Breast epithelium (tissue), 4 donors: Measurements from ENCODE around the gene PDP2. TPM values are rescaled to one million over a fixed set of nuclear protein-coding genes. Genes with fewer than 3 reads are reported as not detected.

Experiments used
- DNase-seq, 2 donors: peaks; one replicate each; pipeline ENCODE4 v3.0.0-alpha.2; 2019; ENCODE audit warnings: low spot score in 2 of 2
- H3K27ac ChIP-seq, 2 donors: fragments of 200-600 bp; sonication (generic) in 1 of 2; one replicate each; pipeline ENCODE4 v1.5.1; 2016 to 2019; ENCODE audit warnings: mild to moderate bottlenecking in 1 of 2
- H3K27me3 ChIP-seq, 2 donors: fragments of 200-600 bp; sonication (generic) in 1 of 2; one replicate each; pipeline versions ENCODE4 v1.5.1 to v1.6.0; 2017 to 2019; ENCODE audit warnings: control low read depth in 1 of 2, mild to moderate bottlenecking in 1 of 2
- H3K36me3 ChIP-seq: fragments of 200-600 bp; one replicate; pipeline ENCODE4 v1.5.1; 2019
- H3K4me1 ChIP-seq, 2 donors: fragments of 200-600 bp; sonication (generic); one replicate each; pipeline ENCODE4 v1.5.1; 2016 to 2019; ENCODE audit warnings: control low read depth in 1 of 2
- H3K4me3 ChIP-seq, 3 donors: fragments of 200-600 bp; sonication (generic); 1 replicate in 2 of 3; 2 replicates in 1 of 3; pipeline ENCODE4 v1.5.1; 2016 to 2019; ENCODE audit warnings: mild to moderate bottlenecking in 3 of 3, moderate library complexity in 2 of 3
- H3K9me3 ChIP-seq, 2 donors: fragments of 200-600 bp; sonication (generic) in 1 of 2; one replicate each; pipeline ENCODE4 v1.5.1; 2016 to 2019; ENCODE audit warnings: control low read depth in 1 of 2
- CTCF ChIP-seq, 3 donors: fragments of 450-650 bp; IDR thresholded peaks; one replicate each; pipeline ENCODE4 v1.5.1; 2016 to 2017; ENCODE audit warnings: antibody characterized with exemption in 3 of 3, mild to moderate bottlenecking in 3 of 3, moderate library complexity in 3 of 3
- POLR2A ChIP-seq: fragments of 450-650 bp; IDR thresholded peaks from one replicate; pipeline ENCODE4 v1.6.1; 2016; ENCODE audit warnings: antibody characterized with exemption, mild to moderate bottlenecking, moderate library complexity
- POLR2AphosphoS5 ChIP-seq, 3 donors: sonication (generic); formaldehyde crosslinking; IDR thresholded peaks; one replicate each; pipeline ENCODE4 v1.6.1; 2017; ENCODE audit warnings: antibody characterized with exemption in 3 of 3
- intact Hi-C: fragments of 100-400 bp; cut with DNase I; formaldehyde crosslinking; loops from one replicate; pipeline ENCODE4 v1.15.1; 2023; ENCODE audit warnings: low total_unique reads
- total RNA-seq, 3 donors: library from RNA; depleted of rRNA; stranded (reverse); fragments of >200 nt; gene quantifications; one replicate each; pipeline ENCODE4 v1.1.0, GENCODE V29; 2016

The PDP2 gene
- total RNA-seq, 3 donors from 2014 or later: 8.8 to 18.6 (median 9.4) TPM

DNA sequence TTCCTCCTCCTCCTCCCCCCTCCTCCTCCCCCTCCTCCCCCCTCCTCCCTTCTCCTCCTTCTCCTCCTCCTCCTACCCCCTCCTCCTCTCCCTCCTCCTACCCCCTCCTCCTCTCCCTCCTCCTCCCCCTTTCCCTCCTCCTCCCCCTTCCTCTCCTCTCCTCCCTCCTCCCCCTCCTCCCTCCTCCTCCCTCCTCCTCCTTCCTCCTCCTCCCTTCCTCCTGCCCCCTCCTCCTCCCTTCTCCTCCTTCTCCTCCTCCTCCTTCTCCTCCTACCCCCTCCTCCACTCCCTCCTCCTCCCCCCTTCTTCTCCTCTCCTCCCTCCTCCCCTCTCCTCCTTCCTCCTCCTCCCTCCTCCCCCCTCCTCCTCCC, 6.6 kb upstream of the PDP2 start:
- no peaks in the 10 kb centered on the region for H3K9me3 ChIP-seq
- no peaks in the 10 kb centered on the region for H3K4me1 ChIP-seq
- H3K36me3 ChIP-seq: no peaks in the 10 kb centered on the region
- H3K27me3 ChIP-seq: no peaks in the 10 kb centered on the region
- peak overlapping the region in 1 of 3 donors; percentile 56 for H3K4me3 ChIP-seq
- peak overlapping the region; percentile 46 to 79 for H3K27ac ChIP-seq
- no peak for DNase-seq
- TF ChIP-seq CTCF (IDR thresholded peaks at IDR 0.05) (no peak), POLR2AphosphoS5 (IDR thresholded peaks at IDR 0.05) (no peak), POLR2A (no peak)
- intact Hi-C loops: no loop called here

DNA sequence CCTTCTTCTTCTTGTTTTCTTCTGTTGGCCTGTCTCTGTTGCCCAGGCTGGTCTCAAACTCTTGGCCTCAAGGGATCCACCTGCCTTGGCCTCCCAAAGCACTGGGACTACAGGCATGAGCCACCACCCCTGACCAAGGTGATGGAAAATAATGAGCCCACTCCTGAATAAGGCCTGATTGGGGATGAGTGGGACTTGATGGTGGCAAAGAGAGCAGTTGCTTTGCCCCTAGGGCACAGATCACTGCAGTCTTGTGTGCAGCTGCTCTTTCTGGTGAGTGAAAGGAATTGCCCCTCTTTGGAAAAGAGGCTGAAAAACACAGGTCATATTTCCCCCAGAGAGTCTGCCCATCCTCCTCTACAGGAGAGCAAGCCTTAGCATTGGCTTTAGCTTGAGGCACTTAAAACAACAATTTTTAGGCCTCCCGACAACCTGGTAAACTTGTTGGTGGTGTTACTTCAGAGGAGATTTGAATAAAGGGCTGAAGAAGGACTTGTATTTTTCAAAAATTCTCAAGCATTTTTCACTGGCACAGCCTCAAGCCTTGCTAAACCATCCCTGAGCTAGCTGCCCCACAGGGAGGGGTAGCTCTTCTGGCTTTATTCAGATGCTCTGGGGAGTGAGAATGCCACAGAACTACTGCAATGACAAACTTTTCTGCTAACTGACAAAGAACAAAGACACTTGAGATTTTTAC, 6.1 kb upstream of the PDP2 start:
- H3K27me3 ChIP-seq: no peaks in the 10 kb centered on the region
- TF ChIP-seq POLR2AphosphoS5 (IDR thresholded peaks at IDR 0.05): no peak
- TF ChIP-seq POLR2A: no peak
- TF ChIP-seq CTCF (IDR thresholded peaks at IDR 0.05): no peak
- no peaks in the 10 kb centered on the region for H3K4me1 ChIP-seq
- no peaks in the 10 kb centered on the region for H3K9me3 ChIP-seq
- intact Hi-C loops: no loop called here
- H3K27ac ChIP-seq: peak overlapping the region; percentile 8 to 35
- H3K36me3 ChIP-seq: no peaks in the 10 kb centered on the region
- H3K4me3 ChIP-seq: no peak overlapping the region
- DNase-seq: no peak

- no peak for DNase-seq
- intact Hi-C loops: loop anchor here (1.0 kb wide), 1 partner anchor 35 kb away; no protein-coding TSS in a partner anchor
- Histone ChIP-seq H3K36me3 (no peaks in the 10 kb centered on the region), H3K4me3 (no peak overlapping the region), H3K9me3 (no peaks in the 10 kb centered on the region), H3K27me3 (no peaks in the 10 kb centered on the region), H3K27ac (no peak overlapping the region), H3K4me1 (no peaks in the 10 kb centered on the region)
- TF ChIP-seq POLR2AphosphoS5 (IDR thresholded peaks at IDR 0.05): no peak
- no peak for TF ChIP-seq POLR2A
- TF ChIP-seq CTCF (IDR thresholded peaks at IDR 0.05): no peak
These were observed 2.2 kb upstream of the PDP2 start for GRCh38 chr16:66878067-66878466.

DNA sequence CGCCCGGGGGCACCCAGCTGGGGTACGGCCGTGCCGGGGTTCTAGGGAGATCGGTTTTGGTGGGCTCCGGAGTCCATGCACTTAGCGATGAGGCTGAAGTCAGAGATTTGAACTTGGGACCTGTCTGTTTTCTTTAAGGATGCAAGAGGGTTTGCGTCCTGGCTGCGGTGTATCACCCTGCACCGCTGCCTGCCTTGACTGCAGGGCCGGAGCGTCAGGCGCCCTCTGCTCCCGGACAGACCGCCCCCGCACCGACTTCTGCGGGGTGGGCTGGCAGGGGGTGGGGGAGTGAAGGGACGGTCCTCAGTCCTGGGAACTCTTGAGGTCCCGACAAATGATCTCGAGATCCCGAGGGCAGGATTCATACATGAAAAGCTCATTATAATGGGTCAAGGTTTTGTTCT, 701 bp downstream of the PDP2 start:
- Histone ChIP-seq H3K4me3 (peak overlapping the region; percentile 84 to 89 (median 88)), H3K4me1 (no peaks in the 10 kb centered on the region), H3K27ac (peak overlapping the region; percentile 80 to 83), H3K27me3 (no peaks in the 10 kb centered on the region), H3K9me3 (no peaks in the 10 kb centered on the region), H3K36me3 (no peaks in the 10 kb centered on the region)
- intact Hi-C loops: no loop called here
- peak in 1 of 2 donors; percentile 26 for DNase-seq
- no peak for TF ChIP-seq CTCF (IDR thresholded peaks at IDR 0.05)
- TF ChIP-seq POLR2A: no peak
- TF ChIP-seq POLR2AphosphoS5 (IDR thresholded peaks at IDR 0.05): no peak

DNA sequence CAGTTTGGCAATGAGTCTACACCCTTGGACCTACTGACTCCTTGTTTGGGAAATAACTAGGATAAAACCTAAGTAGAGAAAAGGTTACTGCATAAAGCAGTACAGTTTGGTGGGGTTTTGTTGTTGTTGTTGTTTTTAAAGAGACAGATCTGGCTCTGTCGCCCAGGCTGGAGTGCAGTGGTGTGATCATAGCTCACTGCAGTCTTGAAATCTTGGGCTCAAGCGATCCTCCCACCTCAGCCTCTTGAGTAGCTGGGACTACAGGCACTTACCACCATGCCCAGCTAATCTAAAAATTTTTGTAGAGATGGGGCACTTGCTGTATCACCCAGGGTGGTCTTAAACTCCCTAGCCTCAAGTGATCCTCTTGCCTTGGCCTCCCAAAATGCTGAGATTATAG, 1.2 kb downstream of the PDP2 start:
- Histone ChIP-seq H3K4me3 (peak overlapping the region in 2 of 3 donors; percentile 24 to 84), H3K9me3 (no peaks in the 10 kb centered on the region), H3K36me3 (no peaks in the 10 kb centered on the region), H3K27ac (no peak overlapping the region), H3K27me3 (no peaks in the 10 kb centered on the region), H3K4me1 (peaks cover 2 to 4% of the 10 kb centered on the region in 2 donors)
- TF ChIP-seq POLR2AphosphoS5 (IDR thresholded peaks at IDR 0.05): no peak
- TF ChIP-seq POLR2A: no peak
- TF ChIP-seq CTCF (IDR thresholded peaks at IDR 0.05): no peak
- intact Hi-C loops: no loop called here
- DNase-seq: no peak
